Immature natural killer cell (primary cell): Measurements from ENCODE around the gene ZNF652. TPM values are rescaled to one million over a fixed set of nuclear protein-coding genes. Genes with fewer than 3 reads are reported as not detected.
"Not testable (repeated sequence)": the region's sequence is repeated elsewhere in the genome, so short reads cannot be mapped to it uniquely, and the experiment has no call there.

Experiments used
- DNase-seq, 3 donors: peaks; one replicate each; pipeline ENCODE4 v3.0.0; 2022; ENCODE audit warnings: mixed read lengths in 1 of 3
- H3K27ac Mint-ChIP-seq, 6 donors: one replicate each; pipeline ENCODE4 v1.8.0; 2020; ENCODE audit warnings: mixed read lengths in 6 of 6, mild to moderate bottlenecking in 5 of 6, inconsistent platforms in 4 of 6, moderate library complexity in 3 of 6
- H3K27me3 Mint-ChIP-seq, 3 donors: one replicate each; pipeline ENCODE4 v1.8.0; 2020 to 2021; ENCODE audit warnings: low read depth in 3 of 3, mild to moderate bottlenecking in 3 of 3, mixed read lengths in 3 of 3, moderate library complexity in 3 of 3, inconsistent platforms in 1 of 3
- H3K36me3 Mint-ChIP-seq, 3 donors: one replicate each; pipeline ENCODE4 v1.8.0; 2020; ENCODE audit warnings: mixed read lengths in 3 of 3, inconsistent platforms in 2 of 3, mild to moderate bottlenecking in 2 of 3
- H3K4me1 Mint-ChIP-seq, 2 donors: one replicate each; pipeline ENCODE4 v1.8.0; 2020; ENCODE audit warnings: inconsistent platforms in 2 of 2, mild to moderate bottlenecking in 2 of 2, mixed read lengths in 2 of 2, moderate library complexity in 1 of 2
- H3K4me3 Mint-ChIP-seq, 5 donors: one replicate each; pipeline ENCODE4 v1.8.0; 2020; ENCODE audit warnings: mild to moderate bottlenecking in 5 of 5, mixed read lengths in 5 of 5, inconsistent platforms in 3 of 5, moderate library complexity in 3 of 5
- H3K9me3 Mint-ChIP-seq, 6 donors: one replicate each; pipeline ENCODE4 v1.8.0; 2020; ENCODE audit warnings: mild to moderate bottlenecking in 6 of 6, mixed read lengths in 6 of 6, inconsistent platforms in 4 of 6, moderate library complexity in 3 of 6
- polyA plus RNA-seq, 3 donors: library from polyadenylated mRNA; unstranded; fragments of 300-500 nt; fragmentation: Illumina TruSeq; gene quantifications; one replicate each; pipeline ENCODE4 v1.2.3, GENCODE V29; 2021

ZNF652 gene
- polyA plus RNA-seq, 3 donors from 2014 or later, result 9.7 to 25.8 (median 16.0) TPM

GRCh38 chr17:49312722-49313121 is 49.3 kb downstream of the ZNF652 start:
- H3K27me3 Mint-ChIP-seq, result peaks cover 0 to 2% (median 0%) of the 10 kb centered on the region in 3 donors
- H3K4me3 Mint-ChIP-seq, result no peak overlapping the region
- peaks cover 23 to 26% of the 10 kb centered on the region in 2 donors for H3K4me1 Mint-ChIP-seq
- no peak overlapping the region for H3K27ac Mint-ChIP-seq
- DNase-seq, result no peak
- H3K9me3 Mint-ChIP-seq, result no peaks in the 10 kb centered on the region
- H3K36me3 Mint-ChIP-seq, result peaks cover 4 to 10% (median 7%) of the 10 kb centered on the region in 3 donors

GRCh38 chr17:49299996-49300395 is 62.1 kb downstream of the ZNF652 start:
- no peak overlapping the region for H3K4me3 Mint-ChIP-seq
- no peak overlapping the region for H3K27ac Mint-ChIP-seq
- DNase-seq, result no peak
- no peaks in the 10 kb centered on the region for H3K4me1 Mint-ChIP-seq
- H3K9me3 Mint-ChIP-seq, result no peaks in the 10 kb centered on the region
- H3K27me3 Mint-ChIP-seq, result no peaks in the 10 kb centered on the region
- peaks cover 0 to 26% (median 6%) of the 10 kb centered on the region in 3 donors for H3K36me3 Mint-ChIP-seq

- Mint-ChIP-seq H3K4me3 (no peak overlapping the region), H3K36me3 (peaks cover 0 to 23% (median 3%) of the 10 kb centered on the region in 3 donors), H3K9me3 (no peaks in the 10 kb centered on the region), H3K27me3 (no peaks in the 10 kb centered on the region), H3K4me1 (no peaks in the 10 kb centered on the region), H3K27ac (peak overlapping the region in 3 of 6 donors; percentile 17 to 59 (median 55))
- no peak for DNase-seq
These were observed 63.6 kb downstream of the ZNF652 start for GRCh38 chr17:49298371-49298976.

- Mint-ChIP-seq H3K4me1 (no peaks in the 10 kb centered on the region), H3K27me3 (no peaks in the 10 kb centered on the region), H3K4me3 (no peak overlapping the region), H3K9me3 (no peaks in the 10 kb centered on the region), H3K27ac (no peak overlapping the region), H3K36me3 (peaks cover 0 to 21% (median 10%) of the 10 kb centered on the region in 3 donors)
- DNase-seq, result no peak
These were observed 64.9 kb downstream of the ZNF652 start for GRCh38 chr17:49297141-49297540.

GRCh38 chr17:49294122-49294521 is 67.9 kb downstream of the ZNF652 start:
- no peak for DNase-seq
- Mint-ChIP-seq H3K36me3 (peaks cover 0 to 17% (median 10%) of the 10 kb centered on the region in 3 donors), H3K27ac (no peak overlapping the region), H3K27me3 (no peaks in the 10 kb centered on the region), H3K9me3 (no peaks in the 10 kb centered on the region), H3K4me3 (no peak overlapping the region), H3K4me1 (no peaks in the 10 kb centered on the region)

GRCh38 chr17:49292901-49293300 is 69.1 kb downstream of the ZNF652 start:
- H3K4me1 Mint-ChIP-seq, result no peaks in the 10 kb centered on the region
- DNase-seq, result no peak
- H3K27ac Mint-ChIP-seq, result no peak overlapping the region
- H3K9me3 Mint-ChIP-seq, result no peaks in the 10 kb centered on the region
- peaks cover 0 to 8% (median 5%) of the 10 kb centered on the region in 3 donors for H3K36me3 Mint-ChIP-seq
- no peaks in the 10 kb centered on the region for H3K27me3 Mint-ChIP-seq
- H3K4me3 Mint-ChIP-seq, result no peak overlapping the region

GRCh38 chr17:49291929-49292328 is 70.1 kb downstream of the ZNF652 start:
- H3K27me3 Mint-ChIP-seq, result peaks cover 0 to 2% (median 0%) of the 10 kb centered on the region in 3 donors
- no peak for DNase-seq
- H3K4me3 Mint-ChIP-seq, result no peak overlapping the region

GRCh38 chr17:49290690-49291359 is 71.2 kb downstream of the ZNF652 start:
- H3K27me3 Mint-ChIP-seq, result peaks cover 0 to 2% (median 0%) of the 10 kb centered on the region in 3 donors
- peaks cover 0 to 8% (median 5%) of the 10 kb centered on the region in 3 donors for H3K36me3 Mint-ChIP-seq
- no peak overlapping the region for H3K4me3 Mint-ChIP-seq
- no peak overlapping the region for H3K27ac Mint-ChIP-seq
- peak in 1 of 3 donors; percentile 9 for DNase-seq
- H3K9me3 Mint-ChIP-seq, result no peaks in the 10 kb centered on the region
- no peaks in the 10 kb centered on the region for H3K4me1 Mint-ChIP-seq

More at GRCh38 chr17:49291929-49292328, 70.1 kb downstream of the ZNF652 start:
- H3K36me3 Mint-ChIP-seq, result peaks cover 0 to 8% (median 5%) of the 10 kb centered on the region in 3 donors
- no peaks in the 10 kb centered on the region for H3K9me3 Mint-ChIP-seq
- no peaks in the 10 kb centered on the region for H3K4me1 Mint-ChIP-seq
- H3K27ac Mint-ChIP-seq, result peak overlapping the region in 1 of 6 donors; percentile 20

GRCh38 chr17:49288388-49288787 is 73.7 kb downstream of the ZNF652 start:
- Mint-ChIP-seq H3K27me3 (peaks cover 0 to 2% (median 2%) of the 10 kb centered on the region in 3 donors), H3K9me3 (no peaks in the 10 kb centered on the region), H3K27ac (peak overlapping the region in 1 of 6 donors; percentile 1), H3K36me3 (peaks cover 0 to 8% (median 5%) of the 10 kb centered on the region in 3 donors), H3K4me3 (no peak overlapping the region), H3K4me1 (no peaks in the 10 kb centered on the region)
- no peak for DNase-seq

GRCh38 chr17:49287481-49287880 is 74.6 kb downstream of the ZNF652 start:
- Mint-ChIP-seq H3K27ac (no peak overlapping the region), H3K4me3 (no peak overlapping the region), H3K36me3 (peaks cover 0 to 5% (median 4%) of the 10 kb centered on the region in 3 donors), H3K4me1 (no peaks in the 10 kb centered on the region), H3K27me3 (peaks cover 0 to 2% (median 2%) of the 10 kb centered on the region in 3 donors), H3K9me3 (no peaks in the 10 kb centered on the region)
- no peak for DNase-seq

GRCh38 chr17:49286261-49286973 is 75.6 kb downstream of the ZNF652 start:
- not testable (repeated sequence) for H3K27ac Mint-ChIP-seq, H3K4me1 Mint-ChIP-seq, H3K36me3 Mint-ChIP-seq, H3K4me3 Mint-ChIP-seq, H3K9me3 Mint-ChIP-seq, DNase-seq, H3K27me3 Mint-ChIP-seq

- H3K4me3 Mint-ChIP-seq, result no peak overlapping the region
- peaks cover 0 to 2% (median 2%) of the 10 kb centered on the region in 3 donors for H3K27me3 Mint-ChIP-seq
- H3K27ac Mint-ChIP-seq, result no peak overlapping the region
- DNase-seq, result no peak
- no peaks in the 10 kb centered on the region for H3K36me3 Mint-ChIP-seq
- H3K4me1 Mint-ChIP-seq, result no peaks in the 10 kb centered on the region
- no peaks in the 10 kb centered on the region for H3K9me3 Mint-ChIP-seq
These were observed 76.3 kb downstream of the ZNF652 start for GRCh38 chr17:49285716-49286115.

- Mint-ChIP-seq H3K27me3 (peaks cover 2 to 3% (median 3%) of the 10 kb centered on the region in 3 donors), H3K4me1 (no peaks in the 10 kb centered on the region), H3K4me3 (no peak overlapping the region), H3K9me3 (no peaks in the 10 kb centered on the region), H3K36me3 (no peaks in the 10 kb centered on the region), H3K27ac (no peak overlapping the region)
- DNase-seq, result no peak
These were observed 81.1 kb downstream of the ZNF652 start for GRCh38 chr17:49280918-49281317.

- Mint-ChIP-seq H3K4me3 (no peak overlapping the region), H3K4me1 (no peaks in the 10 kb centered on the region), H3K9me3 (no peaks in the 10 kb centered on the region), H3K27ac (no peak overlapping the region), H3K27me3 (peaks cover 1 to 3% (median 2%) of the 10 kb centered on the region in 3 donors), H3K36me3 (no peaks in the 10 kb centered on the region)
- DNase-seq, result no peak
These were observed 82.0 kb downstream of the ZNF652 start for GRCh38 chr17:49280061-49280460.
